Activated CD4-positive, alpha-beta T cell treated with anti-CD3 and anti-CD28 coated beads for 36 hours (primary cell): Measurements from ENCODE around the gene MGAT5B. TPM values are rescaled to one million over a fixed set of nuclear protein-coding genes. Genes with fewer than 3 reads are reported as not detected.

Experiments used
- ATAC-seq: fragments of 200-7000 bp; cut with Tn5 transposase; one replicate; pipeline ENCODE4 v1.10.0; 2021; ENCODE audit warnings: mild to moderate bottlenecking, moderate library complexity
- CTCF ChIA-PET: fragments of 350-600 bp; sonication (Branson Sonifier 250); formaldehyde crosslinking; loops from one replicate; lab custom pipeline; 2021; ENCODE audit warnings: antibody characterized with exemption; lab: Charles Lee
- POLR2A ChIA-PET: fragments of 350-600 bp; sonication (Branson Sonifier 250); formaldehyde crosslinking; loops from one replicate; lab custom pipeline; 2021; ENCODE audit warnings: antibody characterized with exemption, inconsistent platforms; lab: Charles Lee
- DNase-seq: peaks from one replicate; pipeline ENCODE4 v3.0.0-alpha.2; 2020
- H3K27ac Mint-ChIP-seq: one replicate; pipeline ENCODE4 v1.8.0; 2021; ENCODE audit warnings: mixed read lengths
- H3K27me3 Mint-ChIP-seq: one replicate; pipeline ENCODE4 v1.8.0; 2021; ENCODE audit warnings: mixed read lengths
- H3K36me3 Mint-ChIP-seq: one replicate; pipeline ENCODE4 v1.8.0; 2021; ENCODE audit warnings: low read depth, mixed read lengths
- H3K4me1 Mint-ChIP-seq: one replicate; pipeline ENCODE4 v1.8.0; 2021; ENCODE audit warnings: mixed read lengths
- H3K4me3 Mint-ChIP-seq: one replicate; pipeline ENCODE4 v1.8.0; 2021; ENCODE audit warnings: mild to moderate bottlenecking, moderate library complexity, mixed read lengths
- H3K9me3 Mint-ChIP-seq: one replicate; pipeline ENCODE4 v1.8.0; 2021; ENCODE audit warnings: low read depth, mixed read lengths
- intact Hi-C, 2 experiments: fragments of 100-400 bp; cut with DNase I in 1 of 2; cut with micrococcal nuclease in 1 of 2; formaldehyde crosslinking; loops; one replicate each; pipeline versions ENCODE4 v1.14.2 to v1.15.1; 2022 to 2024; cut with DNase I, micrococcal nuclease
- total RNA-seq, 2 experiments: library from RNA; stranded (reverse); gene quantifications; one replicate each; pipeline ENCODE4 v1.2.3, GENCODE V29; 2021

The MGAT5B gene
- not detected for total RNA-seq

- POLR2A ChIA-PET = interaction anchor here (0.6 kb wide), 2 partner anchors 188 to 227 kb away, joined by 3 to 4 read pairs; no protein-coding TSS in a partner anchor
- intact Hi-C loops = loop anchor here (1.0 to 10.0 kb wide), 4 partner anchors 188 to 379 kb away; no protein-coding TSS in a partner anchor
- Mint-ChIP-seq H3K27me3 (peaks cover 23% of the 10 kb centered on the region), H3K4me3 (peak within 1 kb of the TSS; percentile 41), H3K36me3 (no peaks in the 10 kb centered on the region), H3K4me1 (peaks cover 11% of the 10 kb centered on the region), H3K27ac (no peak within 1 kb of the TSS), H3K9me3 (no peaks in the 10 kb centered on the region)
- ATAC-seq (peak; percentile 96), DNase-seq (peak; percentile 87)
- CTCF ChIA-PET = interaction anchor here (0.6 to 2.9 kb wide), 18 partner anchors 10 to 782 kb away, joined by 3 to 31 read pairs (median 4); no protein-coding TSS in a partner anchor
Measured at GRCh38 chr17:76868176-76868668, at the start of gene MGAT5B. MGAT5B (plus strand) TSS chr17:76868404; CDS start chr17:76869030, 626 bp downstream.

- Mint-ChIP-seq H3K27ac (no peak overlapping the region), H3K4me1 (peaks cover 7% of the 10 kb centered on the region), H3K9me3 (no peaks in the 10 kb centered on the region), H3K4me3 (no peak overlapping the region), H3K27me3 (no peaks in the 10 kb centered on the region), H3K36me3 (no peaks in the 10 kb centered on the region)
- DNase-seq = no peak
- ChIA-PET POLR2A (no interaction called here), CTCF (no interaction called here)
- intact Hi-C loops = no loop called here
- ATAC-seq = no peak
Measured at GRCh38 chr17:76820039-76820438, 48.2 kb upstream of the MGAT5B start.

- ATAC-seq (no peak), DNase-seq (no peak)
- Mint-ChIP-seq H3K27ac (no peak overlapping the region), H3K4me1 (peaks cover 7% of the 10 kb centered on the region), H3K36me3 (no peaks in the 10 kb centered on the region), H3K27me3 (no peaks in the 10 kb centered on the region), H3K4me3 (no peak overlapping the region), H3K9me3 (no peaks in the 10 kb centered on the region)
- CTCF ChIA-PET = no interaction called here
- POLR2A ChIA-PET = no interaction called here
- intact Hi-C loops = no loop called here
Measured at GRCh38 chr17:76820561-76820960, 47.6 kb upstream of the MGAT5B start.

- CTCF ChIA-PET = no interaction called here
- ATAC-seq = no peak
- intact Hi-C loops = no loop called here
- POLR2A ChIA-PET = no interaction called here
- Mint-ChIP-seq H3K27ac (no peak overlapping the region), H3K4me1 (no peaks in the 10 kb centered on the region), H3K9me3 (no peaks in the 10 kb centered on the region), H3K4me3 (no peak overlapping the region), H3K36me3 (no peaks in the 10 kb centered on the region), H3K27me3 (no peaks in the 10 kb centered on the region)
- no peak for DNase-seq
Measured at GRCh38 chr17:76822184-76822778, 45.9 kb upstream of the MGAT5B start.

GRCh38 chr17:76824093-76824492, 44.1 kb upstream of the MGAT5B start:
- H3K4me3 Mint-ChIP-seq = no peak overlapping the region
- H3K9me3 Mint-ChIP-seq = no peaks in the 10 kb centered on the region
- no peaks in the 10 kb centered on the region for H3K36me3 Mint-ChIP-seq
- DNase-seq (no peak), ATAC-seq (no peak)
- H3K4me1 Mint-ChIP-seq = no peaks in the 10 kb centered on the region
- POLR2A ChIA-PET = interaction anchor here (0.6 kb wide), 1 partner anchor 284 kb away, joined by 4 read pairs; no protein-coding TSS in a partner anchor
- H3K27ac Mint-ChIP-seq = no peak overlapping the region
- intact Hi-C loops = no loop called here
- CTCF ChIA-PET = interaction anchor here (1.1 kb wide), 1 partner anchor 8 kb away, joined by 4 read pairs; no protein-coding TSS in a partner anchor
- no peaks in the 10 kb centered on the region for H3K27me3 Mint-ChIP-seq

GRCh38 chr17:76826330-76827068, 41.7 kb upstream of the MGAT5B start:
- Mint-ChIP-seq H3K4me3 (no peak overlapping the region), H3K27me3 (no peaks in the 10 kb centered on the region), H3K27ac (no peak overlapping the region), H3K36me3 (no peaks in the 10 kb centered on the region), H3K4me1 (no peaks in the 10 kb centered on the region), H3K9me3 (no peaks in the 10 kb centered on the region)
- ATAC-seq (no peak), DNase-seq (no peak)
- ChIA-PET POLR2A (interaction anchor here (0.6 kb wide), 1 partner anchor 96 kb away, joined by 3 read pairs; no protein-coding TSS in a partner anchor), CTCF (no interaction called here)
- intact Hi-C loops = no loop called here

- POLR2A ChIA-PET = no interaction called here
- Mint-ChIP-seq H3K9me3 (no peaks in the 10 kb centered on the region), H3K4me3 (no peak overlapping the region), H3K27ac (no peak overlapping the region), H3K4me1 (no peaks in the 10 kb centered on the region), H3K36me3 (no peaks in the 10 kb centered on the region), H3K27me3 (no peaks in the 10 kb centered on the region)
- intact Hi-C loops = no loop called here
- ATAC-seq (no peak), DNase-seq (no peak)
- CTCF ChIA-PET = no interaction called here
Measured at GRCh38 chr17:76827736-76828135, 40.5 kb upstream of the MGAT5B start.

GRCh38 chr17:76830987-76831715, 37.1 kb upstream of the MGAT5B start:
- Mint-ChIP-seq H3K36me3 (no peaks in the 10 kb centered on the region), H3K27ac (no peak overlapping the region), H3K27me3 (no peaks in the 10 kb centered on the region), H3K9me3 (no peaks in the 10 kb centered on the region), H3K4me3 (no peak overlapping the region), H3K4me1 (no peaks in the 10 kb centered on the region)
- DNase-seq (no peak), ATAC-seq (no peak)
- intact Hi-C loops = no loop called here
- CTCF ChIA-PET = no interaction called here
- POLR2A ChIA-PET = no interaction called here

GRCh38 chr17:76833034-76833644, 35.1 kb upstream of the MGAT5B start:
- Mint-ChIP-seq H3K4me1 (no peaks in the 10 kb centered on the region), H3K27me3 (no peaks in the 10 kb centered on the region), H3K4me3 (no peak overlapping the region), H3K36me3 (no peaks in the 10 kb centered on the region), H3K9me3 (no peaks in the 10 kb centered on the region), H3K27ac (no peak overlapping the region)
- DNase-seq (no peak), ATAC-seq (no peak)
- intact Hi-C loops = no loop called here
- ChIA-PET POLR2A (interaction anchor here (0.6 kb wide), 1 partner anchor 272 kb away, joined by 3 read pairs; no protein-coding TSS in a partner anchor), CTCF (interaction anchor here (0.5 kb wide), 1 partner anchor 243 kb away, joined by 3 read pairs; no protein-coding TSS in a partner anchor)

GRCh38 chr17:76833747-76834146, 34.5 kb upstream of the MGAT5B start:
- H3K4me1 Mint-ChIP-seq = no peaks in the 10 kb centered on the region
- DNase-seq (no peak), ATAC-seq (no peak)
- H3K27me3 Mint-ChIP-seq = no peaks in the 10 kb centered on the region
- no peaks in the 10 kb centered on the region for H3K36me3 Mint-ChIP-seq
- H3K4me3 Mint-ChIP-seq = no peak overlapping the region
- H3K9me3 Mint-ChIP-seq = no peaks in the 10 kb centered on the region
- ChIA-PET POLR2A (interaction anchor here (0.6 kb wide), 1 partner anchor 272 kb away, joined by 3 read pairs; no protein-coding TSS in a partner anchor), CTCF (interaction anchor here (0.5 kb wide), 1 partner anchor 244 kb away, joined by 3 read pairs; no protein-coding TSS in a partner anchor)
- no peak overlapping the region for H3K27ac Mint-ChIP-seq
- intact Hi-C loops = no loop called here

- Mint-ChIP-seq H3K36me3 (no peaks in the 10 kb centered on the region), H3K9me3 (no peaks in the 10 kb centered on the region), H3K4me1 (peaks cover 2% of the 10 kb centered on the region), H3K27ac (no peak overlapping the region), H3K27me3 (peaks cover 2% of the 10 kb centered on the region), H3K4me3 (no peak overlapping the region)
- ATAC-seq (no peak), DNase-seq (no peak)
- CTCF ChIA-PET = interaction anchor here (0.6 kb wide), 2 partner anchors 37 to 794 kb away, joined by 3 to 4 read pairs; no protein-coding TSS in a partner anchor
- intact Hi-C loops = no loop called here
- POLR2A ChIA-PET = no interaction called here
Measured at GRCh38 chr17:76834870-76835269, 33.3 kb upstream of the MGAT5B start.
